HEK293 (cell line): Measurements from ENCODE around the gene ZBTB47.

Experiments
- CTCF ChIA-PET: fragments of 350-600 bp; formaldehyde crosslinking; extraction: SDS; loops from one replicate; lab custom pipeline; 2021; ENCODE audit warnings: antibody characterized with exemption; lab: Yijun Ruan, JAX
- POLR2A ChIA-PET: fragments of 300-600 bp; formaldehyde crosslinking; extraction: SDS; loops from one replicate; lab custom pipeline; 2020; ENCODE audit warnings: antibody characterized with exemption, inconsistent platforms; lab: Yijun Ruan, JAX
- H3K27ac ChIP-seq: fragments of 200-500 bp; sonication (Bioruptor generic); 2 replicates; pipeline ENCODE4 v1.5.1; 2014; ENCODE audit warnings: low read depth, low read length, control low read depth, inconsistent platforms; ENCODE audit errors: extremely low read depth
- H3K36me3 ChIP-seq, 2 experiments: fragments of 200-500 bp in 1 of 2; sonication (Bioruptor generic) in 1 of 2; 1 replicate in 1 of 2; 2 replicates in 1 of 2; pipeline ENCODE4 v1.5.1; 2014 to 2017; ENCODE audit warnings: inconsistent platforms in 2 of 2, low read length in 2 of 2; ENCODE audit not compliant: control insufficient read depth in 2 of 2, insufficient read depth in 1 of 2
- H3K4me1 ChIP-seq: fragments of 200-500 bp; sonication (Bioruptor generic); 2 replicates; pipeline ENCODE4 v1.5.1; 2014; ENCODE audit warnings: mild to moderate bottlenecking, low read length, inconsistent platforms; ENCODE audit not compliant: control insufficient read depth, insufficient read depth
- H3K4me3 ChIP-seq: 2 replicates; pipeline ENCODE4 v1.5.1; 2011; ENCODE audit warnings: low read depth, mild to moderate bottlenecking, control low read depth, low read length, moderate library complexity
- H3K9me3 ChIP-seq: fragments of 200-500 bp; sonication (Bioruptor generic); 2 replicates; pipeline ENCODE4 v1.5.1; 2014; ENCODE audit warnings: low read depth, low read length, inconsistent platforms; ENCODE audit not compliant: control insufficient read depth, insufficient read depth
- CTCF ChIP-seq: fragments of 450-650 bp; formaldehyde crosslinking; IDR thresholded peaks from 2 replicates; pipeline ENCODE4 v1.5.1; 2016; ENCODE audit warnings: missing biosample characterization, missing genetic modification characterization
- HOXA7 ChIP-seq: sonication (generic); formaldehyde crosslinking; IDR thresholded peaks from 2 replicates; pipeline ENCODE4 v1.8.1; 2022; ENCODE audit warnings: missing genetic modification reagents, borderline replicate concordance
- INSM2 ChIP-seq: fragments of 450-650 bp; formaldehyde crosslinking; IDR thresholded peaks from 2 replicates; pipeline ENCODE4 v1.5.1; 2016; ENCODE audit warnings: missing biosample characterization, missing genetic modification characterization
- KLF1 ChIP-seq: fragments of 450-650 bp; formaldehyde crosslinking; IDR thresholded peaks from 2 replicates; pipeline ENCODE4 v1.5.1; 2016; ENCODE audit warnings: missing biosample characterization, missing genetic modification characterization
- KLF17 ChIP-seq: fragments of 450-650 bp; formaldehyde crosslinking; IDR thresholded peaks from 2 replicates; pipeline ENCODE4 v1.5.1; 2016; ENCODE audit warnings: missing biosample characterization, missing genetic modification characterization
- KLF8 ChIP-seq: fragments of 450-650 bp; formaldehyde crosslinking; IDR thresholded peaks from 2 replicates; pipeline ENCODE4 v1.5.1; 2016; ENCODE audit warnings: missing biosample characterization, missing genetic modification characterization
- MZF1 ChIP-seq: fragments of 450-650 bp; formaldehyde crosslinking; IDR thresholded peaks from 2 replicates; pipeline ENCODE4 v1.5.1; 2017; ENCODE audit warnings: missing biosample characterization, missing genetic modification characterization, borderline replicate concordance
- PRDM4 ChIP-seq: fragments of 450-650 bp; formaldehyde crosslinking; IDR thresholded peaks from 2 replicates; pipeline ENCODE4 v1.5.1; 2017; ENCODE audit warnings: missing biosample characterization, missing genetic modification characterization
- SCRT1 ChIP-seq: fragments of 450-650 bp; formaldehyde crosslinking; IDR thresholded peaks from 2 replicates; pipeline ENCODE4 v1.5.1; 2016; ENCODE audit warnings: missing biosample characterization, missing genetic modification characterization, borderline replicate concordance
- ZBTB10 ChIP-seq: fragments of 450-650 bp; formaldehyde crosslinking; IDR thresholded peaks from 2 replicates; pipeline ENCODE4 v1.5.1; 2016; ENCODE audit warnings: missing biosample characterization, missing genetic modification characterization
- ZBTB26 ChIP-seq: fragments of 450-650 bp; formaldehyde crosslinking; optimal IDR thresholded peaks from 2 replicates; pipeline ENCODE3; 2016; ENCODE audit warnings: missing biosample characterization, mild to moderate bottlenecking, missing genetic modification characterization
- ZBTB48 ChIP-seq: fragments of 450-650 bp; formaldehyde crosslinking; IDR thresholded peaks from 2 replicates; pipeline ENCODE4 v1.5.1; 2016; ENCODE audit warnings: missing biosample characterization, missing genetic modification characterization
- ZFHX2 ChIP-seq: fragments of 450-650 bp; formaldehyde crosslinking; conservative IDR thresholded peaks from 2 replicates; pipeline ENCODE4 v1.5.1; 2016; ENCODE audit warnings: missing biosample characterization, missing genetic modification characterization
- ZNF114 ChIP-seq: fragments of 450-650 bp; formaldehyde crosslinking; IDR thresholded peaks from 2 replicates; pipeline ENCODE4 v1.5.0; 2017; ENCODE audit warnings: missing biosample characterization, missing genetic modification characterization
- ZNF18 ChIP-seq: fragments of 450-650 bp; formaldehyde crosslinking; IDR thresholded peaks from 2 replicates; pipeline ENCODE4 v1.5.1; 2016; ENCODE audit warnings: missing biosample characterization, missing genetic modification characterization
- ZNF221 ChIP-seq: fragments of 450-650 bp; formaldehyde crosslinking; IDR thresholded peaks from 2 replicates; pipeline ENCODE4 v1.5.1; 2017; ENCODE audit warnings: missing biosample characterization, missing genetic modification characterization, borderline replicate concordance
- ZNF311 ChIP-seq: fragments of 450-650 bp; formaldehyde crosslinking; IDR thresholded peaks from 2 replicates; pipeline ENCODE4 v1.5.1; 2017; ENCODE audit warnings: missing biosample characterization, missing genetic modification characterization, borderline replicate concordance
- ZNF513 ChIP-seq: fragments of 450-650 bp; IDR thresholded peaks from 2 replicates; pipeline ENCODE4 v1.5.1; 2018; ENCODE audit warnings: missing biosample characterization, missing genetic modification characterization
- ZNF549 ChIP-seq: fragments of 450-650 bp; IDR thresholded peaks from 2 replicates; pipeline ENCODE4 v1.5.1; 2018; ENCODE audit warnings: missing biosample characterization, missing genetic modification characterization, mild to moderate bottlenecking, inconsistent platforms, moderate library complexity
- ZNF658 ChIP-seq: fragments of 450-650 bp; formaldehyde crosslinking; IDR thresholded peaks from 2 replicates; pipeline ENCODE4; 2016; ENCODE audit warnings: missing biosample characterization, missing genetic modification characterization

The ZBTB47 gene

GRCh38 chr3:42635111-42635510, 18.4 kb upstream of the ZBTB47 start (continued):
- no peak for TF ChIP-seq ZNF311

- TF ChIP-seq ZFHX2 (no peak), HOXA7 (CRISPR knock-in tag) (no peak), KLF1 (tag by site-specific recombination) (no peak), ZNF114 (no peak), ZBTB26 (tag by site-specific recombination) (no peak), KLF17 (no peak), CTCF (no peak), ZNF549 (tag by site-specific recombination) (no peak), ZNF513 (no peak), MZF1 (tag by site-specific recombination) (no peak), ZNF18 (no peak), INSM2 (tag by site-specific recombination) (no peak), SCRT1 (tag by site-specific recombination) (no peak), KLF8 (tag by site-specific recombination) (no peak), ZNF658 (tag by site-specific recombination) (no peak), ZBTB10 (no peak), ZBTB48 (tag by site-specific recombination) (no peak), ZNF221 (no peak), PRDM4 (tag by site-specific recombination) (no peak)
- Histone ChIP-seq H3K4me1 (no peaks in the 10 kb centered on the region), H3K36me3 (peaks cover 34 to 94% of the 10 kb centered on the region in 2 experiments), H3K27ac (no peak overlapping the region), H3K4me3 (no peak overlapping the region), H3K9me3 (no peaks in the 10 kb centered on the region)
- POLR2A ChIA-PET = interaction anchor here (1.1 kb wide), 1 partner anchor 8 kb away, joined by 3 read pairs; no protein-coding TSS in a partner anchor
- CTCF ChIA-PET = interaction anchor here (0.5 to 2.1 kb wide), 5 partner anchors 16 to 108 kb away, joined by 3 to 7 read pairs (median 4); no protein-coding TSS in a partner anchor
These were observed 16.5 kb upstream of the ZBTB47 start for GRCh38 chr3:42637001-42637400.
